Keratinocyte (primary cell): ENCODE data around the gene CNNM4.

ENCODE experiments used
- EZH2 ChIP-seq: IDR thresholded peaks from one replicate; pipeline ENCODE4 v1.6.1; 2012; ENCODE audit warnings: inconsistent platforms, mild to moderate bottlenecking, low read length, moderate library complexity
- TF ChIP-seq, protein P1 (sequence below), 3 experiments: IDR thresholded peaks in 1 of 3; conservative IDR thresholded peaks in 1 of 3; optimal IDR thresholded peaks in 1 of 3; 2 replicates in 2 of 3; 3 replicates in 1 of 3; pipeline versions ENCODE3 to v1.5.1; 2011; ENCODE audit warnings: low read length in 3 of 3, mild to moderate bottlenecking in 3 of 3, moderate library complexity in 2 of 3, control low read depth in 1 of 3, inconsistent platforms in 1 of 3; ENCODE audit not compliant: insufficient read depth in 2 of 3; ENCODE audit errors: extremely low read depth in 1 of 3

GRCh38 chr2:96860065-96861029, 99.6 kb downstream of the CNNM4 start:
- TF ChIP-seq, protein P1, sequence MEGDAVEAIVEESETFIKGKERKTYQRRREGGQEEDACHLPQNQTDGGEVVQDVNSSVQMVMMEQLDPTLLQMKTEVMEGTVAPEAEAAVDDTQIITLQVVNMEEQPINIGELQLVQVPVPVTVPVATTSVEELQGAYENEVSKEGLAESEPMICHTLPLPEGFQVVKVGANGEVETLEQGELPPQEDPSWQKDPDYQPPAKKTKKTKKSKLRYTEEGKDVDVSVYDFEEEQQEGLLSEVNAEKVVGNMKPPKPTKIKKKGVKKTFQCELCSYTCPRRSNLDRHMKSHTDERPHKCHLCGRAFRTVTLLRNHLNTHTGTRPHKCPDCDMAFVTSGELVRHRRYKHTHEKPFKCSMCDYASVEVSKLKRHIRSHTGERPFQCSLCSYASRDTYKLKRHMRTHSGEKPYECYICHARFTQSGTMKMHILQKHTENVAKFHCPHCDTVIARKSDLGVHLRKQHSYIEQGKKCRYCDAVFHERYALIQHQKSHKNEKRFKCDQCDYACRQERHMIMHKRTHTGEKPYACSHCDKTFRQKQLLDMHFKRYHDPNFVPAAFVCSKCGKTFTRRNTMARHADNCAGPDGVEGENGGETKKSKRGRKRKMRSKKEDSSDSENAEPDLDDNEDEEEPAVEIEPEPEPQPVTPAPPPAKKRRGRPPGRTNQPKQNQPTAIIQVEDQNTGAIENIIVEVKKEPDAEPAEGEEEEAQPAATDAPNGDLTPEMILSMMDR (optimal IDR thresholded peaks at IDR 0.05 in 1 of 3, IDR thresholded peaks at IDR 0.05 in 1 of 3, conservative IDR thresholded peaks at IDR 0.05 in 1 of 3; ENCODE audit: extremely low read depth in 1 of 3, insufficient read depth in 2 of 3, low read length in 3 of 3): no peak
- TF ChIP-seq EZH2: no peak
